ENCODE results near the gene PTPA.

- TF ChIP-seq CTCF (IDR thresholded peaks at IDR 0.05; ENCODE audit: borderline replicate concordance, extremely low read depth, low read length, poor library complexity, severe bottlenecking) (no peak), EZH2 (IDR thresholded peaks at IDR 0.05; ENCODE audit: borderline replicate concordance, low read depth, low read length, severe bottlenecking) (no peak)
Observed at GRCh38 chr9:129063061-129063460, 48.2 kb upstream of the PTPA start.

All from DND-41 (cell line).